HG02571 (cell line): ENCODE measurements around the gene CHAF1B.

Experiments
- ATAC-seq: cut with Tn5 transposase; IDR thresholded peaks from one replicate; pipeline ENCODE4 v1.9.1; 2021; ENCODE audit warnings: mild to moderate bottlenecking, moderate library complexity; ENCODE audit not compliant: unreplicated experiment

The CHAF1B gene

GRCh38 chr21:36425286-36425685 lies 40.1 kb downstream of the CHAF1B start:
- no peak for ATAC-seq

- ATAC-seq, result no peak
Observed at GRCh38 chr21:36427502-36427901, 42.3 kb downstream of the CHAF1B start.

GRCh38 chr21:36428761-36429432 lies 43.7 kb downstream of the CHAF1B start:
- no peak for ATAC-seq

DNA sequence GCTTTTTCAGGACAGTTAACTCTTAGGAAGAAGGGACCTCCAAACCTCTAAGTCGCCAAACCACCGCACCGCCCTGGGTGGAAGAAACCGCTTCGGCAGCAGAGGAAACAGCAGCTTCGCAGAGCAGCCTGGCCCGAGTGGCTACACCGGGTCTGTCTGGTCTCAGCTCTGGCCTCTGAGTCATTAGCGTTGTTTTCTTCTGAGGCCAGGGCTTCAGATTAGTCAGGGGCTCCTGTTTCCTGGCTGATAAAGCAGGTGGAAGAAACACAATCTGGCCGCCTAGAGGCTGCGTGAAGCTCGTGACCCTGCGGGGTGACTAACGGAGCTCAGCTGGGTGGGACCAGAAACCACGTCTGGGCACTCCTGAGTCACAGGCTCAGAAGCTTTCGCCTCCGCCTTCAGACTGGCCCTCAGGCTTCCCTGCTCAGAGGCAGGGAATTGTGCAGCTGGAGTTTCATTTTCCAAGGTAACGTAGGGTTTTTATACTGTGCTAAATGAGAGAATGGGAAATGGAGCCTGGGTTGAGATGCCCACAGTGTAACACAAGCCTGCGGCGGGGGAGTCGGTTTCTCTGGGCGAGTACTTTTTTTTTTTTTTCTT lies 44.9 kb downstream of the CHAF1B start:
- ATAC-seq, result peak; percentile 71

DNA sequence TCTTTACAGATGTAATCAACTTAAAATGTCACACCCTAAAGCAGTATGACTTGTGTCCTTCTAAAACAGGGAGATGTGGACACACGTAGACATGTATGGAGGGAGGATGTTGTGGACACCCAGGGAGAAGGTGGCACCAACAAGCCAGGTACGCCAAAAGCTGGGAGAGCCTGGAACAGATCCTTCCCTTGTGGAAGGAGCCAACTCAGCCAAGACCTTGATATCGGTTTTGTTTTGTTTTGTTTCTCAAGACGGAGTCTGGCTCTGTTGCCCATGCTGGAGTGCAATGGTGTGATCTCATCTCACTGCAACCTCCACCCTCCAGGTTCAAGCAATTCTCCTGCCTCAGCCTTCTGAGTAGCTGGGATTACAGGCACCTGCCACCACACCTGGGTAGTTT lies 45.6 kb downstream of the CHAF1B start:
- ATAC-seq, result no peak

DNA sequence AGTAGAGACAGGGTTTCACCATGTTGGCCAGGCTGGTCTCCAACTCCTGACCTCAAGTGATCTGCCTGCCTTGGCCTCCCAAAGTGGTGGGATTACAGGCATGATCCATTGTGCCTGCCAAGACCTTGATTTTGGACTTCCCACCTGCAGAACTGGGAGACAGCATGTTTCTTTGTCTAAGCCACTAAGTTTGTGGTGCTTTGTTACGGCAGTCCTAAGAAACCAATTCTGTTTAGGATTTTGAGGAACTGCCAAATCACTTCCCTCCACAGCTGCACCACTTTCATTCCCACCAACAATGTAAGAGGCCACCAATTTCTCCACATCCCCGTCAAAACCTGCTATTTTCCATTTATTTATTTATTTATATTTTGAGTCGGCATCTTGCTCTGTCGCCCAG lies 46.1 kb downstream of the CHAF1B start:
- no peak for ATAC-seq

GRCh38 chr21:36433059-36433709 lies 48.0 kb downstream of the CHAF1B start:
- no peak for ATAC-seq

DNA sequence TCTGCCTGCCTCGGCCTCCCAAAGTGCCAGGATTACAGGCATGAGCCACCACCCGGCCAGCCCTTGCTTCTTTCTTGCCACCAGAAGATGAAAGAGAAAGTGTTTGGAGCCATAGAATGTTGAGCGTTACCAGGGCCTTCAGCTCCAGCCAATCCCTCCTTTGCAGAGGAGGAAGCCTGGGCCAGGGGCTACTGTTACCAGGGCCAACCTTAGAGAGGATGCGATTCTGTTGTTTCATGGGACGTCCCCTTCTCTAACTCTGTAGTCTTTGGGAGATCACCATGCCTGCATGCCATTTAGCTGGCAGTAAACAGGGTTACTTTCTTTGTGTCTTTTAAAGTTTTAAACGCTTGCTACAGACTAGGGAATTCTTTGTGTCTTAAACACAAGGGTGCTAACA lies 49.0 kb downstream of the CHAF1B start:
- no peak for ATAC-seq

DNA sequence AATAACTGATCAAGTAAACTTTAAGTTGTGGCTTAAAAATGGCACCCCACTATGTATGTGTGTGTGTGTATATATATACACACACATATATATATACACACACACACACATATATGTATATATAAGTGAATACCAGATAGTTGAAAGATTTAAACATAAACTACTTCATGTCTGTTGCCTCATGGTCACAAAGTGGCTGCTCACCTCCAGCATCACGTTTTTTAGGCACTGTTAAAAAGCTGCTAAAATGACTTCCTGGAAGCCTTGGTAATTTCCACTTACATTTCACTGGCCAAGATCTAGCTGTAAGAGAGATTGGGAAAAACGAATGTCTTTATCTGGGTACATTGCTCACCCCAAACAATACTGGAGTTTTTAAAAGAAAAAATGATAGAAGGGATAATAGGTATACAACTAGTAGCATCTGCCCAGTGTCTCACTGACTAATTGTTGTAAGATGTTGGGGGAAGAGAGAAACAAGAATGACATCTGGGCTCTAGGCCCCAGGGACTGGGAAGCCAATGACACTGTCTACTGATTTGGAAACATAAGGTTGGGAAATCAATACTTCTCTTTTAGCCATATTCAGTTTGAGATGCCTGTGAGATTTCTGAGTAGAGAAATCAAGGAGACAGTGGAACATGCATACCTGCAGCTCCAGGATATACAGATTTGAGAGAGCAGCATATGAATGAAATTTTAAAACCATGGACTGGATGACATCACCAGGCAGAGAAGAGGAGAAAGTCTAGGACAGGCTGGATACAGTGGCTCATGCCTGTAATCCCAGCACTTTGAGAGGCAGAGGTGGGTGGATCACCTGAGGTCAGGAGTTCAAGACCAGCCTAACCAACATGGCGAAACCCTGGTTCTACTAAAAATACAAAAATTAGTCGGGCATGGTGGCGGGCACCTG lies 51.9 kb downstream of the CHAF1B start:
- ATAC-seq, result no peak

DNA sequence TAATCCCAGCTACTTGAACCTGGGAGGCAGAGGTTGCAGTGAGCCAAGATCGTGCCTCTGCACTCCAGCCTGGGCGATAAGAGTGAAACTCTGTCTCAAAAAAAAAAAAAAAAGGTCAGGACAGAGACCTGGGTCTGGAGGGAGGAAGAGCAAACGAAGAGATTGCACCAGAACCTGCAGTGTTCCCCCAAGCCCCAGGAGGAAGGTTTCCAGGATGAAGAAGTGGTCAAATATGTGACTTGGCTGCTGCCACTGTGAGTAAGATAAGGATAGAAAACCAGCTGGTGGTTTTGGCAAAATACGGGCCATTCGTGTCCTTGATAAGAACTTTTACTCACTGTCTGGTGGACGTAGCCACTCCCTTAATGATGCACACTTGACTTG lies 52.5 kb downstream of the CHAF1B start:
- ATAC-seq, result no peak

- no peak for ATAC-seq
Observed at GRCh38 chr21:36441715-36442114, 56.5 kb downstream of the CHAF1B start.

DNA sequence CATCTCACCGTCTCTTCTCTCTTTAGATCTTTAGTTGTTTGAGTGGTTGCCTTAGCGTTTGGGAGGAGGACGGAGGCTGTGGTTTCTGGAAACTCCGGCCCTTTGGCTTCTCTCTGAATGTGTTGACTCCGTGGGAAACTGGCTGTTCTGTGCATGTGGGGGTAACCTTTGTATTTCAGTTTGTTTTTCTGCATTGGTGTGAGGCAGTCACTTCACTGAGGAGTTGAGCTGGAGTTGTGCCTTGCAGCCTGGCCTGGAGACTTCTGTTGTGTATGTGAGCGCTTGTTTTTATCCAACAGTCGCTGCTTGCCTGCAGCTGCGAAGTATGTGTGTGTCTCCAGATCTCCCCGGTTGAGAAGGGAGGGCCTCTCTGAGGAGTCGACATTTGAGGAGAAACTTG lies 61.1 kb downstream of the CHAF1B start:
- no peak for ATAC-seq

DNA sequence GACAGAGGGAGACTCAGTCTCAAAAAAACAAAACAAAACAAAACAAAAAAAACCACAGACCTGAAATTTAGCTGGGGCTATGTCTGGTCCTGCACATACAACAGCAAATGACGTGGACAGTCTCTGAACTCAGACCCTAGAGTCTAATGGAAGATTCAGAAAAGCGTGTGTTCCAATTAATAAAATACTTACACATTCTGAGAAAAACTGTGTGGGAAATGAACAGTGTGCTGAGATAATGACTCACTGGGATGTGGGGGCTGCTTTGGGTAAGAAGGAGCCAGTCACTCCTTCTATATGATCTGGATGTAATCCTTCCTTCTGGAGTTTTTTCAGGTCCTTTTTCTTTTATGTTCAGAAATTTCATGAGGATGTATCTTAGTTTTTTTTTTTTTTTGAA lies 65.3 kb downstream of the CHAF1B start:
- ATAC-seq, result no peak

- no peak for ATAC-seq
Observed at GRCh38 chr21:36451506-36451905, 66.3 kb downstream of the CHAF1B start.

GRCh38 chr21:36452281-36452825 lies 67.2 kb downstream of the CHAF1B start:
- no peak for ATAC-seq

GRCh38 chr21:36454093-36454531 lies 68.9 kb downstream of the CHAF1B start:
- no peak for ATAC-seq

GRCh38 chr21:36454706-36455105 lies 69.5 kb downstream of the CHAF1B start:
- ATAC-seq, result no peak

DNA sequence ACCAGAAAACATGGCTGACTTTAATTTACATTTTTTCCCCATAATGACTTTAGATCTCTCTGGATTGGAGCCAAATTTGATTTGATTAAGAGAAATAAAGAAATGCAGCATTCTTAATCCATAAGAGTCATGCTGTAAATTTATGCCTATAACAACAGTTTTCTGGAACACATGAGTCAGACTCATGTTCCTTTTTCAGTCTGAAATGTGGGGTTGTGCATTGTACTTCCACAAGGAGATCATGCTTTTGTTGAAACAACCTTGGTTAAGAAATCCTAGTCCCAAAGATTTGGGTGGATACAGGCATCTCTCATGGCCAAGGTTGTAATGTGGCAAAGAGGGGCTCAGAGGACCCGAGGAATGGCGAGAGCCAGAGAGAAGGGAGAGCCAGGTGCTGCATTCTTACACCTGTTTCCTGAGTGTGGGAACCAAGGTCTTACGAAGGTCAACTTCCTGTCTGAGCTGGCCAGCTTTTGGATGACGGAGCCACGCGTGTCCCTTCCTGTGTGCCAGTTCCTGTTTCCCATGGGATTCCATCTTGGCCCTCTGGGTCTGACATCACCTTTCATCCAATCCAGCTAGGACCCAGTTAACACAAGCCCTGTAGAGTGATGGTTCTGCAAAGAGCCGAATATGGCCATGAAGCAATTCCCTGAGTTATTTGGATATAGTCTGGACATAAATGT lies 71.7 kb downstream of the CHAF1B start:
- ATAC-seq, result no peak

DNA sequence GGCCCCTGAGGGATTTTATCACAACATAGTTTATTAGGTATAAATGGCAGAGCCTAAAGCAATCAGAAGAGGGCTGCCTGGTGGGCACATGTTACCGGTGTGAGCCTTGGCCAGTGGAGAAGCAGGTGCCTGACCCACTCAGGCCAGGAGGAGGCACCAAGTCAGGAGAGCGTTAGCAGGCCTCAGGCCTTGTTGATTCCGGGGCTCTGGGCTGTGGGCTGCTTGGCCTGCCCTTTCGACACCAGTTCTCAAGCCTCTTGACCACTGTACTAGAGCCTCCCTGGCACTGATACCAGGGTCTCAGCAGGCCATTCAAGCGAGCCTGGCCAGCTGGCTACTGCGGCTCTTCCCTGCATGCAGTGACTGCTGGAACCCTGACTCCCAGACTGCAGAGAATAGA lies 73.9 kb downstream of the CHAF1B start:
- ATAC-seq, result no peak

DNA sequence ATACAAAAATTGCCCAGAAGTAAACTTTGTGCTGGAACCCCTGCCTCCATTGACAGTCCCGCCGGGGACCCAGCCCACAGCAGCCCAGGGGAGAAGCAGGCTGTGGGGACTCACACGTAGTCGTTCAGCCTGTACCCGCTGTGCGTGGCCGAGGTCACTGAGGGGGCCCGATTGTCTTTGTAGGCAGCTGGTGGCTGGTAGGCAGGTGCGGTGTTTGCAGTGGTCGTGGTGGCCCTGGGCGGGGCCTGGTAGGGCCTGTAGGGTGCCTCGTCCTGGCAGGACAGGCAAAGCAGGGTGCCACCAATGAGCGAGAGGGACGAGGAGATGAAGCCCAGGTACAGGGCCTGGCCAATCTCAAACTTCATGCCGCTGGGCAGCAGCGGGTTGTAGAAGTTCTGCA lies 75.7 kb downstream of the CHAF1B start:
- no peak for ATAC-seq
